Measurements from ENCODE around the gene ACBD6. TPM values are rescaled to one million over a fixed set of nuclear protein-coding genes. Genes with fewer than 3 reads are reported as not detected.

Gene ACBD6
- total and polyA plus RNA-seq, 9 donors, result 31.0 to 56.0 (median 42.7) TPM

- 97 to 98% (median 97%) methylated on average over 6 of the region's 6 CpGs for WGBS, 3 donors
- H3K4me3 ChIP-seq, result no peak overlapping the region
- TF ChIP-seq EP300 (IDR thresholded peaks at IDR 0.05) (no peak), POLR2A (IDR thresholded peaks at IDR 0.05) (no peak), CTCF (IDR thresholded peaks at IDR 0.05) (no peak)
- H3K4me1 ChIP-seq (ENCODE audit: insufficient read depth), result no peaks in the 10 kb centered on the region
- intact Hi-C loops (cut with DNase I), result loop anchor here in 1 of 4 donors (10.0 kb wide), 1 partner anchor 1054 kb away; no protein-coding TSS in a partner anchor
- DNase-seq, result no peak
- no peaks in the 10 kb centered on the region for H3K27me3 ChIP-seq
- H3K36me3 ChIP-seq, result no peaks in the 10 kb centered on the region
- no peak overlapping the region for H3K27ac ChIP-seq
- no peaks in the 10 kb centered on the region for H3K9me3 ChIP-seq
These were observed 133.3 kb downstream of the ACBD6 start for GRCh38 chr1:180369061-180369460.

- Histone ChIP-seq H3K36me3 (no peaks in the 10 kb centered on the region), H3K27me3 (no peaks in the 10 kb centered on the region), H3K9me3 (no peaks in the 10 kb centered on the region), H3K27ac (no peak overlapping the region), H3K4me1 (ENCODE audit: insufficient read depth) (peaks cover 5% of the 10 kb centered on the region), H3K4me3 (no peak overlapping the region)
- 79 to 81% (median 81%) methylated on average over 2 of the region's 2 CpGs for WGBS, 3 donors
- intact Hi-C loops (cut with DNase I), result loop anchor here in 1 of 4 donors (10.0 kb wide), 1 partner anchor 1052 kb away; no protein-coding TSS in a partner anchor
- TF ChIP-seq CTCF (IDR thresholded peaks at IDR 0.05) (no peak), EP300 (IDR thresholded peaks at IDR 0.05) (no peak), POLR2A (IDR thresholded peaks at IDR 0.05) (no peak)
- no peak for DNase-seq
These were observed 135.9 kb downstream of the ACBD6 start for GRCh38 chr1:180366371-180367068.

GRCh38 chr1:180365039-180365438 lies 137.3 kb downstream of the ACBD6 start:
- peaks cover 5% of the 10 kb centered on the region for H3K4me1 ChIP-seq (ENCODE audit: insufficient read depth)
- no peak overlapping the region for H3K4me3 ChIP-seq
- no peak overlapping the region for H3K27ac ChIP-seq
- TF ChIP-seq POLR2A (IDR thresholded peaks at IDR 0.05) (no peak), CTCF (IDR thresholded peaks at IDR 0.05) (no peak), EP300 (IDR thresholded peaks at IDR 0.05) (no peak)
- WGBS, 3 donors, result 90 to 94% (median 94%) methylated on average over 3 of the region's 3 CpGs
- H3K27me3 ChIP-seq, result no peaks in the 10 kb centered on the region
- no peaks in the 10 kb centered on the region for H3K9me3 ChIP-seq
- DNase-seq, result no peak
- no peaks in the 10 kb centered on the region for H3K36me3 ChIP-seq
- intact Hi-C loops (cut with DNase I), result loop anchor here in 1 of 4 donors (10.0 kb wide), 1 partner anchor 1050 kb away; no protein-coding TSS in a partner anchor

GRCh38 chr1:180363246-180363995 lies 139.0 kb downstream of the ACBD6 start:
- 24 to 43% (median 27%) methylated on average over 5 of the region's 5 CpGs for WGBS, 3 donors
- H3K36me3 ChIP-seq, result no peaks in the 10 kb centered on the region
- H3K27me3 ChIP-seq, result no peaks in the 10 kb centered on the region
- peaks cover 7% of the 10 kb centered on the region for H3K4me1 ChIP-seq (ENCODE audit: insufficient read depth)
- no peaks in the 10 kb centered on the region for H3K9me3 ChIP-seq
- H3K4me3 ChIP-seq, result no peak overlapping the region
- intact Hi-C loops (cut with DNase I), result loop anchor here in 1 of 4 donors (10.0 kb wide), 1 partner anchor 1049 kb away; no protein-coding TSS in a partner anchor
- no peak overlapping the region for H3K27ac ChIP-seq
- TF ChIP-seq EP300 (IDR thresholded peaks at IDR 0.05) (no peak), POLR2A (IDR thresholded peaks at IDR 0.05) (no peak), CTCF (IDR thresholded peaks at IDR 0.05) (no peak)
- no peak for DNase-seq
